Naive B cell (primary cell): Measurements from ENCODE around the gene POTEI. TPM values are rescaled to one million over a fixed set of nuclear protein-coding genes. Genes with fewer than 3 reads are reported as not detected.
A peak's percentile ranks its signal among the peaks of the same experiment; 100 is the strongest.
"Not testable (repeated sequence)": the region's sequence is repeated elsewhere in the genome, so short reads cannot be mapped to it uniquely, and the experiment has no call there.

Experiments used
- ATAC-seq, 2 donors: fragments of 150-1000 bp; cut with Tn5 transposase; 2 replicates each; pipeline ENCODE4 v1.10.0; 2021; ENCODE audit warnings: low read depth in 2 of 2, mild to moderate bottlenecking in 2 of 2, moderate library complexity in 2 of 2
- DNase-seq: peaks from one replicate; pipeline ENCODE4 v3.0.0; 2022
- H3K27ac Mint-ChIP-seq, 6 donors: one replicate each; pipeline ENCODE4 v1.8.0; 2020 to 2022; ENCODE audit warnings: mild to moderate bottlenecking in 6 of 6, mixed read lengths in 6 of 6, moderate library complexity in 5 of 6, inconsistent platforms in 2 of 6
- H3K27me3 Mint-ChIP-seq, 3 donors: one replicate each; pipeline ENCODE4 v1.8.0; 2021 to 2022; ENCODE audit warnings: mixed read lengths in 3 of 3, mild to moderate bottlenecking in 1 of 3
- H3K36me3 Mint-ChIP-seq, 2 donors: one replicate each; pipeline ENCODE4 v1.8.0; 2020 to 2022; ENCODE audit warnings: mixed read lengths in 2 of 2, inconsistent platforms in 1 of 2, mild to moderate bottlenecking in 1 of 2
- H3K4me1 Mint-ChIP-seq, 3 donors: one replicate each; pipeline ENCODE4 v1.8.0; 2020 to 2022; ENCODE audit warnings: mixed read lengths in 3 of 3, inconsistent platforms in 1 of 3, mild to moderate bottlenecking in 1 of 3, moderate library complexity in 1 of 3
- H3K4me3 Mint-ChIP-seq, 8 donors: one replicate each; pipeline ENCODE4 v1.8.0; 2020 to 2022; ENCODE audit warnings: mild to moderate bottlenecking in 8 of 8, mixed read lengths in 8 of 8, moderate library complexity in 8 of 8, inconsistent platforms in 2 of 8
- H3K9me3 Mint-ChIP-seq, 7 donors: one replicate each; pipeline ENCODE4 v1.8.0; 2020 to 2022; ENCODE audit warnings: mixed read lengths in 7 of 7, mild to moderate bottlenecking in 5 of 7, inconsistent platforms in 2 of 7, moderate library complexity in 1 of 7
- polyA plus RNA-seq, 6 donors: library from polyadenylated mRNA; unstranded; fragments of 300-500 nt; fragmentation: Illumina TruSeq; gene quantifications; one replicate each; pipeline ENCODE4 v1.2.3, GENCODE V29; 2021; ENCODE audit warnings: low read depth in 6 of 6

Gene POTEI
- polyA plus RNA-seq = not detected

DNA sequence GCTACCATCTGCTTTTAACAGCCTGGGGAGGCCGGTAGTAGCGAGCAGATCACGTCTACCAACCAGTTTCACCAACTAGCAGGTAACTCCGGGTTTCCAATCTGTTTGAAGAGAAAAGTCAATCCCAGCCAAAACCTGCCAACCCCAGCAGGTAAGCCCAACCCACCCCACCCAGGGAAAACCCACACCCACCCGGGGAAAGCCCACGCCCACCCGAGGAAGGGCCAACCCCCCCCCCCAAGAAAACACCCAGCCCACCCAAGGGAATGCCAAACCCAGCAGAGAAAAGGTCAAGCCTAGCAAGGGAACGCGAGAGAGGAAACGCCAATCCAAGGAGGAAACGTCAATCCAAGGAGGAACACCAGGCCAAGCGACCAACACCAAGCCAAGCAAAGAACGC is at the start of gene POTEI:
TSS of gene POTEI (minus strand) at position 101 of the 400 bp plus-strand sequence. CDS start at position 8, 93 bp downstream.
- ATAC-seq = not testable (repeated sequence)
- H3K27ac Mint-ChIP-seq = peak within 1 kb of the TSS in 1 of 6 donors; percentile 64

GRCh38 chr2:130556441-130556840 is 47.3 kb upstream of the POTEI start:
- not testable (repeated sequence) for H3K4me3 Mint-ChIP-seq, H3K27ac Mint-ChIP-seq, H3K4me1 Mint-ChIP-seq, H3K36me3 Mint-ChIP-seq, H3K9me3 Mint-ChIP-seq, H3K27me3 Mint-ChIP-seq, DNase-seq, ATAC-seq

More for the DNA sequence above, at the start of gene POTEI:
- H3K4me3 Mint-ChIP-seq, H3K4me1 Mint-ChIP-seq, DNase-seq, H3K36me3 Mint-ChIP-seq, H3K9me3 Mint-ChIP-seq, H3K27me3 Mint-ChIP-seq: not testable (repeated sequence)

GRCh38 chr2:130554178-130554577 is 45.0 kb upstream of the POTEI start:
- H3K27me3 Mint-ChIP-seq = not testable (repeated sequence)

GRCh38 chr2:130549475-130549874 is 40.3 kb upstream of the POTEI start:
- H3K27me3 Mint-ChIP-seq, ATAC-seq, H3K9me3 Mint-ChIP-seq, H3K4me1 Mint-ChIP-seq, H3K36me3 Mint-ChIP-seq, H3K4me3 Mint-ChIP-seq, H3K27ac Mint-ChIP-seq, DNase-seq: not testable (repeated sequence)

More at GRCh38 chr2:130554178-130554577, 45.0 kb upstream of the POTEI start:
- not testable (repeated sequence) for H3K4me3 Mint-ChIP-seq, H3K9me3 Mint-ChIP-seq, H3K36me3 Mint-ChIP-seq, ATAC-seq, H3K27ac Mint-ChIP-seq, H3K4me1 Mint-ChIP-seq, DNase-seq

GRCh38 chr2:130548418-130548817 is 39.3 kb upstream of the POTEI start:
- H3K27ac Mint-ChIP-seq, H3K27me3 Mint-ChIP-seq, H3K36me3 Mint-ChIP-seq, H3K9me3 Mint-ChIP-seq, H3K4me1 Mint-ChIP-seq, H3K4me3 Mint-ChIP-seq, ATAC-seq, DNase-seq: not testable (repeated sequence)

DNA sequence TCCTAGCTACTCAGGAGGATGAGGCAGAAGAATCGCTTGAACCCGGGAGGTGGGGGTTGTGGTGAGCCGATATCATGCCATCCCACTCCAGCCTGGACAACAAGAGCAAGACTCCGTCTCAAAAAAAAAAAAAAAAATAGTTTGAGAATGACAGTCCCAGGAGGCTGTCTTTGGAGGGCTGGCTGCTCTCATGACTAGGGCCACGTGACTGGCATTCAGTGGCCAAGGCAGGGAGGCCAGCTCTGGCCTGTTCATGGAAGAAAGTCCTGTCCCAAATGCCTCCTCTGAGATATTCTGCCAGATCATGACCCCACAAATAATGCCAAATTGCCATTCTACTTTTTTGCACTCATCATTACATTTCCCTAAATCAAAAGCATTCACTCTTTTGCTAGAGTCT is 35.9 kb upstream of the POTEI start:
- not testable (repeated sequence) for H3K27ac Mint-ChIP-seq, H3K36me3 Mint-ChIP-seq, H3K9me3 Mint-ChIP-seq, ATAC-seq, H3K4me3 Mint-ChIP-seq, H3K4me1 Mint-ChIP-seq, DNase-seq, H3K27me3 Mint-ChIP-seq

- H3K36me3 Mint-ChIP-seq, H3K27ac Mint-ChIP-seq, ATAC-seq, H3K4me1 Mint-ChIP-seq, H3K9me3 Mint-ChIP-seq, H3K27me3 Mint-ChIP-seq, DNase-seq, H3K4me3 Mint-ChIP-seq: not testable (repeated sequence)
Observed at GRCh38 chr2:130543785-130544528, 34.8 kb upstream of the POTEI start.

- not testable (repeated sequence) for H3K27me3 Mint-ChIP-seq, ATAC-seq, H3K27ac Mint-ChIP-seq, H3K4me3 Mint-ChIP-seq, H3K4me1 Mint-ChIP-seq, DNase-seq, H3K9me3 Mint-ChIP-seq, H3K36me3 Mint-ChIP-seq
Observed at GRCh38 chr2:130542789-130543188, 33.7 kb upstream of the POTEI start.

GRCh38 chr2:130538271-130538670 is 29.1 kb upstream of the POTEI start:
- H3K36me3 Mint-ChIP-seq, H3K27me3 Mint-ChIP-seq, DNase-seq, H3K27ac Mint-ChIP-seq, ATAC-seq, H3K4me3 Mint-ChIP-seq, H3K9me3 Mint-ChIP-seq, H3K4me1 Mint-ChIP-seq: not testable (repeated sequence)

DNA sequence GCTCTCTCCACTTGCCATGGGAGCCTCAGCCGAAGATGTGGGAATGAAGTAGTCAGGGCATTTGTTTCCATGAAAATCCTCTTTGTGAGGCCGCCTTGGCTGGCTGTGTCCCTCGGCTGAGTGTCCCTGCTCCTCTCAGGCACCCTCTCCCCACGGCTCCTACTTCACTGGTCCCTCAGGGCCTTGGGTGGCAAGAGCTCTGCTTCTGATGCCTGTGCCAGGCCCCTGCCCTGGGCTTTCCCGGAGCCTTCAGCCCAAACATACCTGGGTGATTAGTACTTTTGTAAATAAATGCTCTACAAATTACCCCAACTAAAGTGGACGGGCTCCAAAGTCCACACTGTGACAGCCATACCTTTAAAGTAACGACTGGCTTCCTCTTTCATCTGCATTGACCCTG is 27.5 kb upstream of the POTEI start:
- not testable (repeated sequence) for DNase-seq, H3K27ac Mint-ChIP-seq, H3K4me3 Mint-ChIP-seq, H3K4me1 Mint-ChIP-seq, H3K9me3 Mint-ChIP-seq, H3K27me3 Mint-ChIP-seq, H3K36me3 Mint-ChIP-seq, ATAC-seq

DNA sequence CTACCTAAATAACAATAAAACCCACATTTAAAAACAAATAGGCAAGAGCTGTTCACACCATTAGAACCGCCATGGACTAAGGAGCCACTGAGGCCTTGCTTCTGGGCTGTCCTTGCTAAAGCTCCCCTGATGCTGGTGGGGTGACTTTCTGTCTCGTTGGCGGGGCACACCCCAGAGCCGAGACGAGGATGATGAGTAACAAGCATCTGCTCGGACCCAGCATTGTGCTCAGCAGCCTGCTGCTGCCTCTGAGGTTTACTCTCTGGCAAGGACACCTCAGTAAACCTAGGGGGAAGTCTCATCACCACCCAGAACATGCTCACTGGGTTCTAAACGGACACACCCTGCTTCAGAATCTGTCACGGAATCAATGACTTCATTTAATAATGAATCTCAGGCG is 22.5 kb upstream of the POTEI start:
- not testable (repeated sequence) for H3K27me3 Mint-ChIP-seq, ATAC-seq, DNase-seq, H3K4me1 Mint-ChIP-seq, H3K36me3 Mint-ChIP-seq, H3K4me3 Mint-ChIP-seq, H3K27ac Mint-ChIP-seq, H3K9me3 Mint-ChIP-seq

DNA sequence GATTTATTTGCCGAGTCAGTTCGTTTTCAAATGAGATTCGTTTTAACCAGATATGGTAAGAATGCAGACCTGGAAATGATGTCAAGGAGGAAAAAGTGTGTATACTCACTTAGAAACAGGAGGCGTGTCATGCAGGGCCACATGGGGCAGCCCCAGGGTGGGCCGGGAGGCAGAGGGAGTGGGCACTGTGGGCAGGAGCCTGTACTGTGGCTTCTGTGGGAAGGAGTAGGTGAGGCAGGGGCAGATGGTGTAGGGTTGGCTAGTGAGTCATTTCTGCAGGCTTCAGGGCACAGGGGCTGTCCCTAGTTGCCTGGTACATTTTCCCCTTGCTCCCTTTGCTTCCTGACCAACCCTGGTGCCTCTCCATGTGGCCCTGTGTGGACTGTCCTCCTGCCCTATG is 22.1 kb upstream of the POTEI start:
- H3K9me3 Mint-ChIP-seq, H3K27ac Mint-ChIP-seq, H3K36me3 Mint-ChIP-seq, ATAC-seq, H3K27me3 Mint-ChIP-seq, DNase-seq, H3K4me1 Mint-ChIP-seq, H3K4me3 Mint-ChIP-seq: not testable (repeated sequence)

GRCh38 chr2:130530212-130530611 is 21.1 kb upstream of the POTEI start:
- not testable (repeated sequence) for H3K4me3 Mint-ChIP-seq, H3K36me3 Mint-ChIP-seq, H3K27me3 Mint-ChIP-seq, ATAC-seq, DNase-seq, H3K4me1 Mint-ChIP-seq, H3K9me3 Mint-ChIP-seq, H3K27ac Mint-ChIP-seq

- H3K4me1 Mint-ChIP-seq, ATAC-seq, H3K36me3 Mint-ChIP-seq, H3K9me3 Mint-ChIP-seq, H3K27me3 Mint-ChIP-seq, H3K4me3 Mint-ChIP-seq, DNase-seq, H3K27ac Mint-ChIP-seq: not testable (repeated sequence)
Observed at GRCh38 chr2:130529545-130529944, 20.4 kb upstream of the POTEI start.
